SK-N-MC (cell line): ENCODE results near the gene STK4.

Experiments
- EZH2 ChIP-seq: fragments of 200-600 bp; sonication (generic); IDR thresholded peaks from one replicate; pipeline ENCODE4 v1.6.1; 2017; ENCODE audit warnings: antibody characterized with exemption
- FOXP2 ChIP-seq: optimal IDR thresholded peaks from 2 replicates; pipeline ENCODE3; 2011; ENCODE audit warnings: mild to moderate bottlenecking, moderate library complexity; ENCODE audit not compliant: insufficient read depth; ENCODE audit errors: extremely low read length, control extremely low read depth
- POLR2AphosphoS5 ChIP-seq: IDR thresholded peaks from 2 replicates; pipeline ENCODE4 v1.6.1; 2012; ENCODE audit warnings: mild to moderate bottlenecking, low read depth, low read length, borderline replicate concordance

DNA sequence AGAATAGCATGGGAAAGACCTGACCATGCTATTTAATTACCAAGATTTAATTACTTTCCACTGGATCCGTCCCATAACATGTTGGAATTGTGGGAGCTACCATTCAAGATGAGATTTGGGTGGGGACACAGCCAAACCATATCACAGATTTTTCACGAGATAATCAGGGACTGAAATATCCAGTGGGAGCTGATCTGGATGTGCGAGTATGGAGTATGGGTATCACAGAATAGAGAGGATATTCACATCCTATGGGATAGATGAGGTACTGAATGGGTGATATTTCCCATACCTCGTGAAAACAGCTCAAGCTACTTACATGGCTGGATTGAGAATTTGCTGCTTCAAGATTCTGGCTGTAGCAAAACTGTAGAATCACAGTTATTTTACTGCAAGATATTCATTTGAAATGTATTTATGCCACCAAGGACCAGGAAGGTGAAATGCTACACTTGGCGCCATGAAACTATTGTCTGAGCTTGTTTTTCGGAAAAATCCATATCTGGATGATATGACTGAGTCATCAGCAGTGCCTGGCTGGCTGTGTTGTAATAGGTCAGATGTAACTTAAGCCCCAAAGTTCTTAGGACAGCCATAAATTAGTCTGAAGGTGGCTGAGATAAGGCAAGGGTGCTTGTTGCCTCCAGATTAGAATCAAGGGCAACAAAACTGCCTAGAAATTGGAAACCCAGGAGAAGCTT, 104.8 kb downstream of the STK4 start:
- TF ChIP-seq POLR2AphosphoS5 (no peak), EZH2 (no peak), FOXP2 (no peak)
